ENCODE data around the gene SLC27A6. TPM values are rescaled to one million over a fixed set of nuclear protein-coding genes. Genes with fewer than 3 reads are reported as not detected.

SLC27A6 gene
- total and polyA plus RNA-seq, 10 of the 15 experiments (the other 5 are each of a cell fraction or from before 2014, with no cell fraction given) = not detected

- TF ChIP-seq PRDM15 (CRISPR knock-in tag; IDR thresholded peaks at IDR 0.05) (no peak), RCOR1 (conservative IDR thresholded peaks at IDR 0.05; ENCODE audit: low read depth, low read length) (no peak), MEF2A (IDR thresholded peaks at IDR 0.05; ENCODE audit: insufficient read depth, low read depth, low read length) (no peak), HDAC2 (IDR thresholded peaks at IDR 0.05) (no peak), SRF (IDR thresholded peaks at IDR 0.05; ENCODE audit: low read depth in 2 of 2, low read length in 2 of 2) (no peak), IRF3 (IDR thresholded peaks at IDR 0.05) (no peak), TBL1XR1 (IDR thresholded peaks at IDR 0.05; ENCODE audit: low read depth, low read length) (no peak), WRNIP1 (IDR thresholded peaks at IDR 0.05; ENCODE audit: borderline replicate concordance, low read depth, low read length) (no peak), FOXK2 (IDR thresholded peaks at IDR 0.05) (no peak), SPI1 (IDR thresholded peaks at IDR 0.05; ENCODE audit: borderline replicate concordance, insufficient read depth, low read depth, low read length) (no peak), BACH1 (IDR thresholded peaks at IDR 0.05; ENCODE audit: borderline replicate concordance) (no peak), TARDBP (IDR thresholded peaks at IDR 0.05; ENCODE audit: borderline replicate concordance) (no peak), BCL11A (IDR thresholded peaks at IDR 0.05; ENCODE audit: low read depth, low read length) (no peak), PAX5 (IDR thresholded peaks at IDR 0.05; ENCODE audit: borderline replicate concordance, low read depth, low read length) (no peak)
Measured at GRCh38 chr5:129021744-129022143, 56.5 kb downstream of the SLC27A6 start (continued).
